Right lobe of liver (tissue), 6 donors: ENCODE results near the gene ITGA2B. TPM values are rescaled to one million over a fixed set of nuclear protein-coding genes. Genes with fewer than 3 reads are reported as not detected.
"Not testable (repeated sequence)": the region's sequence is repeated elsewhere in the genome, so short reads cannot be mapped to it uniquely, and the experiment has no call there.

ENCODE experiments used
- ATAC-seq, 4 donors: fragments of 200-7000 bp; cut with Tn5 transposase; one replicate each; pipeline ENCODE4 v1.9.1; 2020; ENCODE audit warnings: mild to moderate bottlenecking in 4 of 4, moderate library complexity in 4 of 4
- DNase-seq, 3 donors: peaks; one replicate each; pipeline ENCODE4 v3.0.0-alpha.2; 2020
- H3K27ac ChIP-seq, 3 donors: fragments of 200-600 bp; one replicate each; pipeline ENCODE4 v1.8.0; 2022
- H3K27me3 ChIP-seq, 2 donors: fragments of 200-600 bp; one replicate each; pipeline ENCODE4 v1.8.0; 2022
- H3K36me3 ChIP-seq, 4 donors: fragments of 200-600 bp; sonication (generic) in 1 of 4; one replicate each; pipeline versions ENCODE4 v1.5.1 to v1.8.0; 2017 to 2022; ENCODE audit warnings: control low read depth in 1 of 4
- H3K4me1 ChIP-seq, 4 donors: fragments of 200-600 bp; sonication (generic) in 1 of 4; one replicate each; pipeline versions ENCODE4 v1.5.1 to v1.8.0; 2017 to 2022; ENCODE audit warnings: control low read depth in 1 of 4
- H3K4me3 ChIP-seq, 3 donors: fragments of 200-600 bp; one replicate each; pipeline ENCODE4 v1.8.0; 2022
- H3K9me3 ChIP-seq, 4 donors: fragments of 200-600 bp; sonication (generic) in 1 of 4; one replicate each; pipeline versions ENCODE4 v1.5.1 to v1.8.0; 2017 to 2022; ENCODE audit warnings: control low read depth in 1 of 4
- CTCF ChIP-seq, 4 donors: fragments of 200-600 bp in 3 of 4; fragments of 450-650 bp in 1 of 4; IDR thresholded peaks; one replicate each; pipeline versions ENCODE4 v1.5.1 to v1.8.0; 2016 to 2022; ENCODE audit warnings: antibody characterized with exemption in 4 of 4, mild to moderate bottlenecking in 2 of 4
- POLR2A ChIP-seq: fragments of 450-650 bp; IDR thresholded peaks from one replicate; pipeline ENCODE4 v1.6.1; 2017; ENCODE audit warnings: antibody characterized with exemption, mild to moderate bottlenecking
- WGBS: methylation state at CpG from one replicate; pipeline ENCODE4 v1.1.6; 2018; ENCODE audit warnings: low coverage, low lambda C conversion rate; ENCODE audit not compliant: insufficient coverage; ENCODE audit errors: missing lambda C conversion rate; 5-methylcytosine and 5-hydroxymethylcytosine counted together
- intact Hi-C, 2 donors: fragments of 100-400 bp; cut with DNase I; formaldehyde crosslinking; loops; one replicate each; pipeline versions ENCODE4 v1.11.2 to v1.14.1; 2022
- total RNA-seq, 6 experiments: library from RNA; depleted of rRNA in 2 of 6; stranded (reverse); fragments of >200 nt in 2 of 6; fragmentation: NEBNext Ultra II Directional in 3 of 6; extraction: Animal tissue kit (Norgen Biotek cat#: 25700) in 3 of 6; gene quantifications; one replicate each; pipeline versions ENCODE4 v1.1.0 to v1.2.4, GENCODE V29; 2016 to 2023
- donor health status: DM: no; HTN: yes; CAD: no.
- donor health status: DM: no; HTN: no; CAD: no.
- donor health status: DM: no; HTN: no; CAD: no.
- donor health status: DM: no; HTN: yes; CAD: no.
- donor health status: DM: no; HTN: yes; CAD: no.

The ITGA2B gene
- total RNA-seq, 6 experiments from 2014 or later = 0.37 to 1.5 (median 0.49) TPM; not detected in 1

DNA sequence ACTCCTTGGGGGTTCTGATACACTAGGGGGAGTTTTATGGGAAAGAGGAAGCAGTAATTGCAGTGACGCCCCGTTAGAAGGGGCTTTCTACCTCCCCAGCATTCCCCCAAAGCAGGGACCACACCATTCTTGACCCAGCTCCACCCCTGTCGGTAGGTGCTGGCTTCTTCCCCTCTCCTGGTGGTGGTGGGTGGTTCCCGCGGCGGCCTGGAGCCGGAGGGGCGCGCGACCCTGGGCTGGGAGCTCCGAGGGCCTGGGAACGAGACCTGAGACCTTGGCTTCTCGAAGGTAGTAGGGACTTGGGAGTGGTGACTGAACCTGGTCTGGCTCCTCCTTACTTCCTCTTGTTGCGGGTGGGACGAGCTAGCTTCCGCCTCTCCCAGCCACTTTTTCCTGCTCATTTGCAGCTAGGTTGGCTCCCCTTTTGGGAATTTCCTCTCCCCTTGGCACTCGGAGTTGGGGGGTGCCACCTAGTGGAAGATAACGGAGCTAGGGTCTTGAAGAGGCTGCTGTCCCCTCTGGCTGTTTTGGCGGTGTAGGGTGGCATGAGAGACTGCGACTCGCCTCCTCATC, 43.9 kb downstream of the ITGA2B start:
- Histone ChIP-seq H3K36me3 (peaks cover 0 to 5% (median 0%) of the 10 kb centered on the region in 4 donors), H3K4me3 (peak overlapping the region; percentile 63 to 87 (median 78)), H3K27me3 (no peaks in the 10 kb centered on the region), H3K27ac (peak overlapping the region; percentile 78 to 87 (median 79)), H3K4me1 (peaks cover 0 to 6% (median 0%) of the 10 kb centered on the region in 4 donors), H3K9me3 (no peaks in the 10 kb centered on the region)
- intact Hi-C loops = no loop called here
- TF ChIP-seq POLR2A (peak; percentile 1), CTCF (IDR thresholded peaks at IDR 0.05) (peak; percentile 31 to 41 (median 36))
- DNase-seq = peak in 1 of 3 donors; percentile 60
- WGBS = 1% methylated on average over 16 of the region's 21 CpGs
- peak; percentile 29 to 53 (median 34) for ATAC-seq

DNA sequence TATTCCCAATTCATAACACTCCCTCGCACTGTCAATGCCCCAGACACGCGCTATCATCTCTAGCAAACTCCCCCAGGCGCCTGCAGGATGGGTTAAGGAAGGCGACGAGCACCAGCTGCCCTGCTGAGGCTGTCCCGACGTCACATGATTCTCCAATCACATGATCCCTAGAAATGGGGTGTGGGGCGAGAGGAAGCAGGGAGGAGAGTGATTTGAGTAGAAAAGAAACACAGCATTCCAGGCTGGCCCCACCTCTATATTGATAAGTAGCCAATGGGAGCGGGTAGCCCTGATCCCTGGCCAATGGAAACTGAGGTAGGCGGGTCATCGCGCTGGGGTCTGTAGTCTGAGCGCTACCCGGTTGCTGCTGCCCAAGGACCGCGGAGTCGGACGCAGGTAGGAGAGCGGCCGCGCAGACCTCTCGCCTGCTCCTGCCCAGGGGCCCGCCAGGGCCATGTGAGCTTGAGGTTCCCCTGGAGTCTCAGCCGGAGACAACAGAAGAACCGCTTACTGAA, 44.5 kb downstream of the ITGA2B start, which contains the start of gene GRN:
Gene GRN (plus strand): TSS at position 364 of the 515 bp plus-strand sequence. CDS start 3,863 bp downstream, outside the sequence.
- TF ChIP-seq CTCF (IDR thresholded peaks at IDR 0.05) (no peak), POLR2A (peak; percentile 91)
- ATAC-seq (peak; percentile 97 to 98 (median 98)), DNase-seq (peak; percentile 91 to 97 (median 94))
- WGBS = 0% methylated on average over 5 of the region's 26 CpGs
- Histone ChIP-seq H3K27ac (peak within 1 kb of the TSS; percentile 78 to 87 (median 79)), H3K4me1 (peaks cover 0 to 6% (median 0%) of the 10 kb centered on the region in 4 donors), H3K9me3 (no peaks in the 10 kb centered on the region), H3K4me3 (peak within 1 kb of the TSS; percentile 63 to 87 (median 78)), H3K36me3 (peaks cover 0 to 3% (median 0%) of the 10 kb centered on the region in 4 donors), H3K27me3 (no peaks in the 10 kb centered on the region)
- intact Hi-C loops = no loop called here

GRCh38 chr17:44343510-44344209, 45.8 kb downstream of the ITGA2B start:
- 65% methylated on average over 9 of the region's 11 CpGs for WGBS
- no peaks in the 10 kb centered on the region for H3K27me3 ChIP-seq

DNA sequence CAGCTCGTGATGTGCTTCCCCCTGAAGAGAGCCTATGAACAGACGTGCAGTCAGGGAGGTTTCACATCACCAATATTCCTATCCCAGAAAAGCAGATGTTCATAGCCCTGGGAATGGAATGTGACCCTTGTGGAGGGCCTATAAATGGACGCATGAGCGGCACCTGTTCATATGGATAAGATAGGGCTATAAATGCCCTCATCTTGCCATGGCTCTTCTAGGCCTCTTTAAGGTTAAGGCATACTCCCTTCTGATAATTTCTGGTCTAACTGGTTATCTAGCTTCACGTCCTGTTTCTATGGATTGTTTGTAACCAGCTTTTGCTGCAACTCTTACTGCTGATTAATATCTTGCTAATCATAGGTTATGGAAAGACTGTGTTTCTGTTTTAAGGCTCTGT, 48.9 kb downstream of the ITGA2B start:
- H3K4me3 ChIP-seq, H3K27ac ChIP-seq, intact Hi-C loops, ATAC-seq, H3K36me3 ChIP-seq, DNase-seq, H3K4me1 ChIP-seq, H3K9me3 ChIP-seq, H3K27me3 ChIP-seq: not testable (repeated sequence)
- WGBS = 60% methylated on average over 2 of the region's 5 CpGs

More at GRCh38 chr17:44343510-44344209, 45.8 kb downstream of the ITGA2B start:
- peaks cover 0 to 5% (median 0%) of the 10 kb centered on the region in 4 donors for H3K4me1 ChIP-seq
- DNase-seq = no peak
- no peaks in the 10 kb centered on the region for H3K9me3 ChIP-seq
- H3K27ac ChIP-seq = no peak overlapping the region
- no peak overlapping the region for H3K4me3 ChIP-seq
- intact Hi-C loops = no loop called here
- ATAC-seq = no peak
- no peaks in the 10 kb centered on the region for H3K36me3 ChIP-seq
- TF ChIP-seq POLR2A (no peak), CTCF (IDR thresholded peaks at IDR 0.05) (no peak)

DNA sequence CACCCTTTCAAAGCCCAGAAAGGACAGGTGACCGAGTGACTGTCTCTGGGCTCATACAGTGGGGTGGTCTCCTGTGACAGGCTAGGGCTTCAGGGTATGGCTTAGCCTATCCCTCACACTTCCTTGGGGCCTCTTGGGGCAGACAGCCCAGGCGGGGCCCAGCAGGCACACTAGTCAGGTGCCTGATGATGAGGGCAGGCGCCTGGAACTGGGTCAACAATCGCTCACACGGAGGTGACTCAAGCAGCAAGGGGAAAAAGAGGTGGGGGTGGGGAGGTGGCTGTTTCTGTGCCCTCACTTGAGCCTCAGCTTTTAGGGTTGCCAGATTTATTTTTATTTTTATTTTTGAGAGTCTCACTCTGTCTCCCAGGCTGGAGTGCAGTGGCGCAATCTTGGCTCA, 50.7 kb downstream of the ITGA2B start:
- Histone ChIP-seq H3K9me3 (no peaks in the 10 kb centered on the region), H3K36me3 (no peaks in the 10 kb centered on the region), H3K27ac (no peak overlapping the region), H3K27me3 (no peaks in the 10 kb centered on the region), H3K4me1 (no peaks in the 10 kb centered on the region), H3K4me3 (no peak overlapping the region)
- intact Hi-C loops = no loop called here
- DNase-seq (no peak), ATAC-seq (peak in 1 of 4 donors; percentile 46)
- 48% methylated on average over 6 of the region's 6 CpGs for WGBS
- TF ChIP-seq CTCF (IDR thresholded peaks at IDR 0.05) = no peak
- TF ChIP-seq POLR2A = no peak
